ENCODE results near the gene FAT1.

DNA sequence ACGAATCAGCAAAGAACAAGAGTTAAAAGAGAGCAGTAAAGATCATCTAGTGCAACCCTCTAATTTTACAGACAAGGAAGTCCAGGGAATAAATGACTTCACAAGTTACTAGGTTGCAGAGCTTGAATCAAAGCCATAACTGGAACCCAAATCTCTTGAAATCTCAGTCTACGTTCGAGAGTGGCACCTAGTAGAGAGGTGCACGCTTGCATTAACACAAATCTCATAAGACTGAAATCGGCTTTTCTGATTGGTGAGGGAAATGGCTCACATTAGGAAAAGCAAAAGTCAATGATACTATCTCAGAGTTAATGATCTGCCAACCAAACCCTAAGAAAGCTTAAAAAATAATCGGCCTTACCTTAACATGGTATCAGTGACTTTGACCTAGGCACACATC lies 43.0 kb downstream of the FAT1 start:
- TF ChIP-seq, protein P1, sequence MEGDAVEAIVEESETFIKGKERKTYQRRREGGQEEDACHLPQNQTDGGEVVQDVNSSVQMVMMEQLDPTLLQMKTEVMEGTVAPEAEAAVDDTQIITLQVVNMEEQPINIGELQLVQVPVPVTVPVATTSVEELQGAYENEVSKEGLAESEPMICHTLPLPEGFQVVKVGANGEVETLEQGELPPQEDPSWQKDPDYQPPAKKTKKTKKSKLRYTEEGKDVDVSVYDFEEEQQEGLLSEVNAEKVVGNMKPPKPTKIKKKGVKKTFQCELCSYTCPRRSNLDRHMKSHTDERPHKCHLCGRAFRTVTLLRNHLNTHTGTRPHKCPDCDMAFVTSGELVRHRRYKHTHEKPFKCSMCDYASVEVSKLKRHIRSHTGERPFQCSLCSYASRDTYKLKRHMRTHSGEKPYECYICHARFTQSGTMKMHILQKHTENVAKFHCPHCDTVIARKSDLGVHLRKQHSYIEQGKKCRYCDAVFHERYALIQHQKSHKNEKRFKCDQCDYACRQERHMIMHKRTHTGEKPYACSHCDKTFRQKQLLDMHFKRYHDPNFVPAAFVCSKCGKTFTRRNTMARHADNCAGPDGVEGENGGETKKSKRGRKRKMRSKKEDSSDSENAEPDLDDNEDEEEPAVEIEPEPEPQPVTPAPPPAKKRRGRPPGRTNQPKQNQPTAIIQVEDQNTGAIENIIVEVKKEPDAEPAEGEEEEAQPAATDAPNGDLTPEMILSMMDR (IDR thresholded peaks at IDR 0.05): no peak
- no peak for TF ChIP-seq POLR2A (IDR thresholded peaks at IDR 0.05)

Data from thyroid gland (tissue), 4 donors.